OCI-LY1 (cell line): Measurements from ENCODE around the gene RGS19.

ENCODE experiments used
- H2AFZ ChIP-seq: fragments of 200-600 bp; sonication (generic), shearing (Covaris generic); 2 replicates; pipeline ENCODE4 v1.6.0; 2014; ENCODE audit warnings: antibody characterized with exemption, mild to moderate bottlenecking, low read length
- H3F3A ChIP-seq: fragments of 200-600 bp; sonication (generic), shearing (Covaris generic); 2 replicates; pipeline ENCODE4 v1.6.0; 2014; ENCODE audit warnings: mild to moderate bottlenecking, antibody characterized with exemption, low read length, moderate library complexity; ENCODE audit not compliant: insufficient read depth
- H3K27ac ChIP-seq: fragments of 200-600 bp; sonication (generic); 2 replicates; pipeline ENCODE4 v1.5.1; 2014; ENCODE audit warnings: low read length, mixed run types, mild to moderate bottlenecking, low read depth; ENCODE audit not compliant: poor library complexity, severe bottlenecking
- H3K27me3 ChIP-seq: fragments of 200-600 bp; sonication (generic); 2 replicates; pipeline ENCODE4 v1.6.0; 2014; ENCODE audit warnings: antibody characterized with exemption, mild to moderate bottlenecking, low read length, moderate library complexity; ENCODE audit not compliant: insufficient read depth
- H3K36me3 ChIP-seq: fragments of 200-600 bp; sonication (generic); 2 replicates; pipeline ENCODE4 v1.6.1; 2014; ENCODE audit warnings: mild to moderate bottlenecking, antibody characterized with exemption, low read length, moderate library complexity, mixed read lengths; ENCODE audit not compliant: insufficient read depth
- H3K4me1 ChIP-seq: fragments of 200-600 bp; sonication (generic); 2 replicates; pipeline ENCODE4 v1.5.1; 2014; ENCODE audit warnings: mild to moderate bottlenecking, low read length, moderate library complexity; ENCODE audit not compliant: insufficient read depth, severe bottlenecking
- H3K4me2 ChIP-seq: fragments of 200-600 bp; sonication (generic), shearing (Covaris generic); 2 replicates; pipeline ENCODE4 v1.6.1; 2014; ENCODE audit warnings: low read length
- H3K4me3 ChIP-seq: fragments of 200-600 bp; sonication (generic); 2 replicates; pipeline ENCODE4 v1.5.1; 2014; ENCODE audit warnings: low read length, low read depth, mild to moderate bottlenecking, mixed read lengths; ENCODE audit not compliant: poor library complexity, severe bottlenecking
- H3K79me2 ChIP-seq: fragments of 200-600 bp; shearing (Covaris generic); 2 replicates; pipeline ENCODE4 v1.6.1; 2016; ENCODE audit warnings: mixed run types, low read length, mixed read lengths; ENCODE audit not compliant: insufficient read depth
- H3K9ac ChIP-seq: fragments of 200-600 bp; sonication (generic), shearing (Covaris generic); 2 replicates; pipeline ENCODE4 v1.6.1; 2014; ENCODE audit warnings: mild to moderate bottlenecking, low read length, mixed read lengths
- H3K9me2 ChIP-seq: fragments of 200-600 bp; sonication (generic), shearing (Covaris generic); 2 replicates; pipeline ENCODE4 v1.6.1; 2014; ENCODE audit warnings: low read depth, mild to moderate bottlenecking, low read length, mixed read lengths
- H3K9me3 ChIP-seq: fragments of 200-600 bp; shearing (Covaris generic); 2 replicates; pipeline ENCODE4 v1.6.1; 2014; ENCODE audit warnings: low read length, mixed read lengths
- H4K20me1 ChIP-seq: fragments of 200-600 bp; sonication (generic), shearing (Covaris generic); 2 replicates; pipeline ENCODE4 v1.6.0; 2016; ENCODE audit warnings: mild to moderate bottlenecking, low read length; ENCODE audit not compliant: insufficient read depth
- CTCF ChIP-seq: fragments of 200-600 bp; sonication (generic), shearing (Covaris generic); IDR thresholded peaks from 2 replicates; pipeline ENCODE4 v1.5.1; 2017; ENCODE audit warnings: mild to moderate bottlenecking, antibody characterized with exemption, low read length, moderate library complexity, mixed read lengths
- EZH2 ChIP-seq: fragments of 200-600 bp; sonication (generic), shearing (Covaris generic); IDR thresholded peaks from 2 replicates; pipeline ENCODE4 v1.8.0; 2017; ENCODE audit warnings: borderline replicate concordance, mixed run types, mild to moderate bottlenecking, antibody characterized with exemption, low read length, moderate library complexity, mixed read lengths

Gene RGS19

GRCh38 chr20:64027981-64028685 lies 51.2 kb downstream of the RGS19 start:
- Histone ChIP-seq H3K27me3 (no peaks in the 10 kb centered on the region), H3F3A (no peaks in the 10 kb centered on the region), H3K4me1 (no peaks in the 10 kb centered on the region), H3K79me2 (no peaks in the 10 kb centered on the region), H3K27ac (no peak overlapping the region), H3K9ac (no peak overlapping the region), H4K20me1 (no peaks in the 10 kb centered on the region), H3K4me2 (no peak overlapping the region), H2AFZ (no peak overlapping the region), H3K4me3 (no peak overlapping the region), H3K9me2 (no peaks in the 10 kb centered on the region), H3K9me3 (no peaks in the 10 kb centered on the region), H3K36me3 (peaks cover 62% of the 10 kb centered on the region)
- TF ChIP-seq EZH2 (no peak), CTCF (no peak)

- no peaks in the 10 kb centered on the region for H3F3A ChIP-seq
- H3K4me2 ChIP-seq = no peak overlapping the region
- H3K36me3 ChIP-seq = peaks cover 81% of the 10 kb centered on the region
- no peak overlapping the region for H3K9ac ChIP-seq
- no peak overlapping the region for H2AFZ ChIP-seq
- no peaks in the 10 kb centered on the region for H3K4me1 ChIP-seq
- H3K9me2 ChIP-seq = no peaks in the 10 kb centered on the region
- H3K79me2 ChIP-seq = no peaks in the 10 kb centered on the region
- no peaks in the 10 kb centered on the region for H3K9me3 ChIP-seq
- H4K20me1 ChIP-seq = no peaks in the 10 kb centered on the region
- H3K4me3 ChIP-seq = no peak overlapping the region
- no peaks in the 10 kb centered on the region for H3K27me3 ChIP-seq
- no peak for TF ChIP-seq CTCF
- no peak for TF ChIP-seq EZH2
- H3K27ac ChIP-seq = no peak overlapping the region
Observed at GRCh38 chr20:64025826-64026412, 53.4 kb downstream of the RGS19 start.

DNA sequence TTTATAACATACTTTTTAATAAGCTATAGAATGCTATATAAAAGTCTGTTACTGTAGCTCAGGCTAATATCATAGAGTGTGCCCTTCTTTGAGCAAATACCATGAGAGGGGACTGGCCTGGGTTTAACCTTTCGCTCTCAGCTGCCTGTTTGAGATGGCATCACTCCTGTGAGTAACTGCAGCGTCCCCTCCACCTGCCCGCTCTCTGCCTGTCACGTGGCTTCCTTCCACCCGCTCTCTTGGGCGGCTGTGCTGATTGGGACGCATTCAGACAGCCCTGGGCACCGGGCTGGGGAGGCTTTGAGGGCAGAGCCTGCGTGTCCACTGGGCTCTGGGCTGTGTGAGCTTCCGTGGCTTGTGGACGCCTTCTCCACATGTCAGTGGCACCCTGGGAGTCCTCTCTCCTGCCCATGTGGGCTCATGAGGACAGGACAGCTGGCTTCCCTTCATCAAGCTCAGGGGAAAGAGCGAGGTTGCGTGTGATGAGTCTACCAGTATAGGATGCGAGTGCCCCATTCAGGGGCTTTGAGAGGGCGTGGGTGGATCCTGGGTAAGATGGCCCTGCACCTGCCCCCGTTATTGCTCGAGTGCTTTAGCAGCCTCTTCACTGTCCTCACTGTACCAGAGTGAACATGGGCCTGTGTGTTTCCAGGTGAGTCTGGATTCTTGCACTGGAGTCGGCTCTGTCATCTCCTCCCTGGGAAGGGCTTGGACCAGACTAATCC lies 54.1 kb downstream of the RGS19 start:
- TF ChIP-seq CTCF (no peak), EZH2 (no peak)
- Histone ChIP-seq H3K9ac (no peak overlapping the region), H3K9me2 (no peaks in the 10 kb centered on the region), H3K4me1 (no peaks in the 10 kb centered on the region), H3K27me3 (no peaks in the 10 kb centered on the region), H3K79me2 (no peaks in the 10 kb centered on the region), H2AFZ (no peak overlapping the region), H3K36me3 (peaks cover 78% of the 10 kb centered on the region), H4K20me1 (no peaks in the 10 kb centered on the region), H3K27ac (no peak overlapping the region), H3K9me3 (no peaks in the 10 kb centered on the region), H3K4me2 (no peak overlapping the region), H3K4me3 (no peak overlapping the region), H3F3A (no peaks in the 10 kb centered on the region)
